Stimulated activated CD8-positive, alpha-beta memory T cell treated with anti-CD3 and anti-CD28 coated beads, Interleukin-12 subunit alpha, Interleukin-12 subunit beta, amount 100 ng/mL, for 4 hours (primary cell): Measurements from ENCODE around the gene GFRA1.

Experiments used
- DNase-seq: peaks from one replicate; pipeline ENCODE4 v3.0.0-alpha.2; 2020; ENCODE audit warnings: low read depth

GFRA1 gene

GRCh38 chr10:116026725-116027124 lies 246.3 kb downstream of the GFRA1 start:
- no peak for DNase-seq

GRCh38 chr10:116026315-116026714 lies 246.7 kb downstream of the GFRA1 start:
- no peak for DNase-seq

GRCh38 chr10:116024271-116024878 lies 248.6 kb downstream of the GFRA1 start:
- no peak for DNase-seq

GRCh38 chr10:116017405-116017804 lies 255.6 kb downstream of the GFRA1 start:
- no peak for DNase-seq

GRCh38 chr10:116015583-116016333 lies 257.2 kb downstream of the GFRA1 start:
- no peak for DNase-seq

GRCh38 chr10:116014871-116015582 lies 258.0 kb downstream of the GFRA1 start:
- no peak for DNase-seq

GRCh38 chr10:116014326-116014725 lies 258.7 kb downstream of the GFRA1 start:
- no peak for DNase-seq

- DNase-seq, result no peak
Measured at GRCh38 chr10:116011929-116012328, 261.1 kb downstream of the GFRA1 start.

GRCh38 chr10:116007256-116007891 lies 265.6 kb downstream of the GFRA1 start:
- no peak for DNase-seq
